HG03196 (cell line): ENCODE results near the gene WDR91.
"Not testable (repeated sequence)": the region's sequence is repeated elsewhere in the genome, so short reads cannot be mapped to it uniquely, and the experiment has no call there.

ENCODE experiments used
- ATAC-seq: cut with Tn5 transposase; IDR thresholded peaks from one replicate; pipeline ENCODE4 v1.9.1; 2021; ENCODE audit not compliant: unreplicated experiment

WDR91 gene

GRCh38 chr7:135234095-135234494 lies 22.8 kb upstream of the WDR91 start:
- not testable (repeated sequence) for ATAC-seq

- no peak for ATAC-seq
These were observed 22.2 kb upstream of the WDR91 start, which contains the start of gene STRA8 for GRCh38 chr7:135233570-135233969. Gene STRA8, plus strand, starts transcription at chr7:135233838. Its CDS starts 6,687 bp downstream, at chr7:135240525.

- ATAC-seq: no peak
These were observed 21.4 kb upstream of the WDR91 start for GRCh38 chr7:135232720-135233119.

- no peak for ATAC-seq
These were observed 20.8 kb upstream of the WDR91 start for GRCh38 chr7:135232087-135232486.

- ATAC-seq: no peak
These were observed 20.4 kb upstream of the WDR91 start for GRCh38 chr7:135231686-135232085.

GRCh38 chr7:135224027-135224426 lies 12.7 kb upstream of the WDR91 start:
- no peak for ATAC-seq

- no peak for ATAC-seq
These were observed 6.6 kb upstream of the WDR91 start for GRCh38 chr7:135217645-135218509.

- ATAC-seq: no peak
These were observed 4.4 kb upstream of the WDR91 start for GRCh38 chr7:135215698-135216097.

- no peak for ATAC-seq
These were observed 3.9 kb upstream of the WDR91 start for GRCh38 chr7:135215180-135215579.

- ATAC-seq: no peak
These were observed 2.5 kb upstream of the WDR91 start for GRCh38 chr7:135213831-135214230.

GRCh38 chr7:135211946-135212685 lies 790 bp upstream of the WDR91 start:
- ATAC-seq: not testable (repeated sequence)

- peak; percentile 0 for ATAC-seq
These were observed 493 bp downstream of the WDR91 start for GRCh38 chr7:135210888-135211178.

GRCh38 chr7:135209225-135209834 lies 2.0 kb downstream of the WDR91 start:
- no peak for ATAC-seq

- ATAC-seq: no peak
These were observed 3.1 kb downstream of the WDR91 start for GRCh38 chr7:135208102-135208793.

- ATAC-seq: no peak
These were observed 3.8 kb downstream of the WDR91 start for GRCh38 chr7:135207406-135208101.

- peak; percentile 19 for ATAC-seq
These were observed 4.4 kb downstream of the WDR91 start for GRCh38 chr7:135206941-135207391.

GRCh38 chr7:135205850-135206249 lies 5.5 kb downstream of the WDR91 start:
- no peak for ATAC-seq

GRCh38 chr7:135204876-135205275 lies 6.5 kb downstream of the WDR91 start:
- no peak for ATAC-seq

GRCh38 chr7:135204341-135204749 lies 7.0 kb downstream of the WDR91 start:
- no peak for ATAC-seq

GRCh38 chr7:135201350-135201749 lies 10.0 kb downstream of the WDR91 start:
- ATAC-seq: no peak
